Endodermal cell (in vitro differentiated cells): ENCODE data around the gene TULP3. TPM values are rescaled to one million over a fixed set of nuclear protein-coding genes. Genes with fewer than 3 reads are reported as not detected.
"Not testable (repeated sequence)": the region's sequence is repeated elsewhere in the genome, so short reads cannot be mapped to it uniquely, and the experiment has no call there.

Experiments
- DNase-seq: peaks from one replicate; pipeline ENCODE4 v3.0.0-alpha.2; 2017
- H3K27ac ChIP-seq: 2 replicates; pipeline ENCODE4 v1.5.1; 2013; ENCODE audit warnings: mild to moderate bottlenecking, low read depth, low read length, moderate library complexity
- H3K27me3 ChIP-seq: 2 replicates; pipeline ENCODE4 v1.6.1; 2013; ENCODE audit warnings: mild to moderate bottlenecking, low read length, moderate library complexity; ENCODE audit not compliant: insufficient read depth, control insufficient read depth, poor library complexity, severe bottlenecking
- H3K36me3 ChIP-seq: 2 replicates; pipeline ENCODE4 v1.7.0; 2013; ENCODE audit warnings: mild to moderate bottlenecking, low read length, moderate library complexity; ENCODE audit not compliant: control insufficient read depth, insufficient read depth
- H3K4me1 ChIP-seq: one replicate; pipeline ENCODE4 v1.7.0; 2013; ENCODE audit warnings: low read length; ENCODE audit not compliant: control insufficient read depth, insufficient read depth
- H3K4me3 ChIP-seq: 2 replicates; pipeline ENCODE4 v1.5.1; 2013; ENCODE audit warnings: mild to moderate bottlenecking, low read length, moderate library complexity
- H3K9ac ChIP-seq: 2 replicates; pipeline ENCODE4 v1.6.1; 2013; ENCODE audit warnings: mild to moderate bottlenecking, low read length, moderate library complexity; ENCODE audit not compliant: poor library complexity, severe bottlenecking; ENCODE audit errors: extremely low read depth
- H3K9me3 ChIP-seq: 2 replicates; pipeline ENCODE4 v1.6.1; 2013; ENCODE audit warnings: mild to moderate bottlenecking, low read length, moderate library complexity; ENCODE audit not compliant: control insufficient read depth
- H3K27ac Mint-ChIP-seq: 2 replicates; pipeline ENCODE4 v1.8.0; 2020; ENCODE audit warnings: mixed read lengths
- H3K27me3 Mint-ChIP-seq: 2 replicates; pipeline ENCODE4 v1.8.0; 2021; ENCODE audit warnings: mild to moderate bottlenecking, mixed read lengths; ENCODE audit not compliant: insufficient read depth
- H3K36me3 Mint-ChIP-seq: 2 replicates; pipeline ENCODE4 v1.8.0; 2020; ENCODE audit warnings: low read depth, mixed read lengths
- H3K4me1 Mint-ChIP-seq: 2 replicates; pipeline ENCODE4 v1.8.0; 2020; ENCODE audit warnings: mixed read lengths
- H3K4me3 Mint-ChIP-seq: 2 replicates; pipeline ENCODE4 v1.8.0; 2020; ENCODE audit warnings: mild to moderate bottlenecking, moderate library complexity, mixed read lengths
- H3K9me3 Mint-ChIP-seq: 2 replicates; pipeline ENCODE4 v1.8.0; 2020; ENCODE audit warnings: mild to moderate bottlenecking, mixed read lengths
- WGBS, 2 experiments: methylation state at CpG; one replicate each; pipeline versions ENCODE4 v1.1.5 to v1.1.7; 2013; ENCODE audit warnings: missing lambda C conversion rate in 2 of 2, mixed read lengths in 1 of 2; ENCODE audit not compliant: insufficient coverage in 1 of 2, insufficient read length in 1 of 2; 5-methylcytosine and 5-hydroxymethylcytosine counted together
- total RNA-seq, 2 donors: library from RNA; stranded (reverse); fragmentation: NEBNext Ultra II Directional in 1 of 2; extraction: Animal tissue kit (Norgen Biotek cat#: 25700) in 1 of 2; gene quantifications; 2 replicates in 1 of 2; 3 replicates in 1 of 2; pipeline ENCODE4 v1.2.1, GENCODE V29; 2021
- TF ChIP-seq, protein P1 (sequence below): fragments of 200-600 bp; sonication (generic); conservative IDR thresholded peaks from 2 replicates; pipeline ENCODE4 v1.5.0; 2021; ENCODE audit warnings: antibody characterized with exemption, mild to moderate bottlenecking

Gene TULP3
- total RNA-seq, 2 donors from 2014 or later: 28.1 to 47.9 TPM

DNA sequence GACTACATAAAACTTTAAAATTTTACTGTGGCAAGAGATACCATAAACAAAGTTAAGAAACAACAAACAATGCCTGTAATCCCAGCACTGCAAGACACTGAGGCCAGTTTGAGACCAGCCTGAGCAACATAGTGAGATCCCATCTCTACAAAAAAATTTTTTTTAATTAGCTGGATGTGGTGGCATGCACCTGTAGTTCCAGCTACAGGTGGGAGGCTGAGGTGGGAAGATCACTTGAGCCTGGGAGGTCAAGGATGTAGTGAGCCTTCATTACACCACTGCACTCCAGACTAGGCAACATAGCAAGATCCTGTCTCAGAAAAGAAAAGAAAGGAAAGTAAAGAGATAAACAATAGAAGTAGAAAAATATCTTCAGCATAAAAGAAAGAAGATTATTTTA lies 30.5 kb upstream of the TULP3 start:
- Mint-ChIP-seq H3K9me3 (no peaks in the 10 kb centered on the region), H3K4me1 (peaks cover 6% of the 10 kb centered on the region), H3K4me3 (no peak overlapping the region), H3K27me3 (no peaks in the 10 kb centered on the region), H3K36me3 (peaks cover 64% of the 10 kb centered on the region), H3K27ac (no peak overlapping the region)
- no peak overlapping the region for H3K27ac ChIP-seq
- no peaks in the 10 kb centered on the region for H3K9me3 ChIP-seq
- H3K4me1 ChIP-seq: no peaks in the 10 kb centered on the region
- H3K36me3 ChIP-seq: peaks cover 62% of the 10 kb centered on the region
- TF ChIP-seq, protein P1, sequence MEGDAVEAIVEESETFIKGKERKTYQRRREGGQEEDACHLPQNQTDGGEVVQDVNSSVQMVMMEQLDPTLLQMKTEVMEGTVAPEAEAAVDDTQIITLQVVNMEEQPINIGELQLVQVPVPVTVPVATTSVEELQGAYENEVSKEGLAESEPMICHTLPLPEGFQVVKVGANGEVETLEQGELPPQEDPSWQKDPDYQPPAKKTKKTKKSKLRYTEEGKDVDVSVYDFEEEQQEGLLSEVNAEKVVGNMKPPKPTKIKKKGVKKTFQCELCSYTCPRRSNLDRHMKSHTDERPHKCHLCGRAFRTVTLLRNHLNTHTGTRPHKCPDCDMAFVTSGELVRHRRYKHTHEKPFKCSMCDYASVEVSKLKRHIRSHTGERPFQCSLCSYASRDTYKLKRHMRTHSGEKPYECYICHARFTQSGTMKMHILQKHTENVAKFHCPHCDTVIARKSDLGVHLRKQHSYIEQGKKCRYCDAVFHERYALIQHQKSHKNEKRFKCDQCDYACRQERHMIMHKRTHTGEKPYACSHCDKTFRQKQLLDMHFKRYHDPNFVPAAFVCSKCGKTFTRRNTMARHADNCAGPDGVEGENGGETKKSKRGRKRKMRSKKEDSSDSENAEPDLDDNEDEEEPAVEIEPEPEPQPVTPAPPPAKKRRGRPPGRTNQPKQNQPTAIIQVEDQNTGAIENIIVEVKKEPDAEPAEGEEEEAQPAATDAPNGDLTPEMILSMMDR: no peak
- H3K4me3 ChIP-seq: no peak overlapping the region
- H3K9ac ChIP-seq: no peak overlapping the region
- no peak for DNase-seq
- no peaks in the 10 kb centered on the region for H3K27me3 ChIP-seq

GRCh38 chr12:2862876-2863275 lies 27.8 kb upstream of the TULP3 start:
- peaks cover 82% of the 10 kb centered on the region for H3K36me3 ChIP-seq

GRCh38 chr12:2863402-2863801 lies 27.3 kb upstream of the TULP3 start:
- H3K4me1 ChIP-seq, H3K27ac Mint-ChIP-seq, H3K9ac ChIP-seq, H3K4me1 Mint-ChIP-seq, DNase-seq, H3K4me3 Mint-ChIP-seq, H3K27ac ChIP-seq, H3K4me3 ChIP-seq, H3K9me3 ChIP-seq, H3K27me3 Mint-ChIP-seq, H3K9me3 Mint-ChIP-seq, H3K27me3 ChIP-seq: not testable (repeated sequence)
- 92 to 98% methylated on average over 6 to 7 of the region's 7 CpGs for WGBS, 2 experiments
- H3K36me3 ChIP-seq: peaks cover 83% of the 10 kb centered on the region
- peaks cover 83% of the 10 kb centered on the region for H3K36me3 Mint-ChIP-seq

More at GRCh38 chr12:2862876-2863275, 27.8 kb upstream of the TULP3 start:
- H3K4me3 ChIP-seq: no peak overlapping the region
- Mint-ChIP-seq H3K27me3 (no peaks in the 10 kb centered on the region), H3K36me3 (peaks cover 83% of the 10 kb centered on the region), H3K27ac (no peak overlapping the region), H3K4me1 (no peaks in the 10 kb centered on the region), H3K9me3 (no peaks in the 10 kb centered on the region), H3K4me3 (no peak overlapping the region)
- no peaks in the 10 kb centered on the region for H3K4me1 ChIP-seq
- 93 to 96% methylated on average over 3 to 7 of the region's 7 CpGs for WGBS, 2 experiments
- DNase-seq: no peak
- H3K27ac ChIP-seq: no peak overlapping the region
- no peak overlapping the region for H3K9ac ChIP-seq
- no peaks in the 10 kb centered on the region for H3K27me3 ChIP-seq
- H3K9me3 ChIP-seq: no peaks in the 10 kb centered on the region
- TF ChIP-seq, protein P1: no peak

DNA sequence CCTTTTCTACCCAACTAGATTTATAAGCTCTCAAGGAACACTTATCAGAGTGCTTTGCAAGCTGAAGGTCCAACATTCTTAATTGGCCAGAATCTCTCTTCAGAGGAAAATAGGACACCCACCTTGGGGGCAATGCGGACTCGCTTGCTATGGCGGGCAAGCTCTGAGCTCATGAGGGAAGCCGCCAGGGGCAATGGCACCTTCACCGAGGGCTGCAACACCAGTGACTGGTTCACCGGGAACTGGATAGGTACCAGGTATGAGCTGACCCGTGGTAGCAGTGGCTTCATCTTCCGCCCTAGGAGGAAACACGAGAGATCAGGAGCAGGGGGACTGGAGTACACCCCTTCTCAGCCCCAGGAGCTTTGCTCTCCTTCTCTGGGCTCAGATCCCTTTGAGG lies 26.5 kb upstream of the TULP3 start:
- no peaks in the 10 kb centered on the region for H3K27me3 ChIP-seq
- Mint-ChIP-seq H3K36me3 (peaks cover 83% of the 10 kb centered on the region), H3K27ac (no peak overlapping the region), H3K4me3 (no peak overlapping the region), H3K9me3 (no peaks in the 10 kb centered on the region), H3K4me1 (no peaks in the 10 kb centered on the region), H3K27me3 (no peaks in the 10 kb centered on the region)
- no peaks in the 10 kb centered on the region for H3K4me1 ChIP-seq
- no peak overlapping the region for H3K9ac ChIP-seq
- H3K4me3 ChIP-seq: no peak overlapping the region
- H3K27ac ChIP-seq: no peak overlapping the region
- peaks cover 83% of the 10 kb centered on the region for H3K36me3 ChIP-seq
- H3K9me3 ChIP-seq: no peaks in the 10 kb centered on the region
- TF ChIP-seq, protein P1: no peak
- WGBS, 2 experiments: 96 to 97% methylated on average over 4 to 9 of the region's 9 CpGs
- no peak for DNase-seq

DNA sequence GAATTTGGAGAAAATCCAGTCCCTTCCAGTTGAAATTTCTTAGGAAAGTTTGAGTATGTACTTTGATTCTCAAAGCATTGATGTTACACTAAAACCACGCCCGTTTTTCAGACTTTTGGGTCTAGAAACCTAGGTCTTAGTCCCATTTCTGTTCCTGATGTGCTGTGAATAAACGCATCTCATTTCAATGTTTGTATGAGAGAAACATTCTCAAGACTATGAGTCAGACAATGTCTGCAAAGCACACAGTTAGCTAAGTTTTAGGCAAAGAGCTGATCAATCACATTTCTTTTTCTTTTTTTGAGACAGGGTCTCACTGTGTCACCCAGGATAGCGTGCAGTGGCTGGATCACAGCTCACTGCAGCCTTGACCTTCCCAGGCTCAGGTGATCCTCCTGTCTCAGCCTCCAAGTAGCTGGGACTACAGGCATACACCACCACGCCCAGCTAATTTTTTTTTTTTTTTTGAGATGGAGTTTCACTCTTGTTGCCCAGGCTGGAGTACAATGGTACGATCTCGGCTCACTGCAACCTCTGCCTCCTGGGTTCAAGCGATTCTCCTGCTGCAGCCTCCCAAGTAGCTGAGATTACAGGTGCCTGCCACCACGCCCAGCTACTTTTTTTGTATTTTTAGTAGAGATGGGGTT lies 21.6 kb upstream of the TULP3 start:
- WGBS, 2 experiments: 88 to 89% methylated on average over 6 to 9 of the region's 9 CpGs
- H3K4me1 Mint-ChIP-seq, H3K4me1 ChIP-seq, H3K4me3 Mint-ChIP-seq, H3K27ac Mint-ChIP-seq, H3K9me3 Mint-ChIP-seq, H3K9me3 ChIP-seq, H3K27me3 ChIP-seq, H3K27me3 Mint-ChIP-seq, H3K9ac ChIP-seq, DNase-seq, H3K4me3 ChIP-seq, H3K27ac ChIP-seq: not testable (repeated sequence)
- peaks cover 79% of the 10 kb centered on the region for H3K36me3 Mint-ChIP-seq
- peaks cover 82% of the 10 kb centered on the region for H3K36me3 ChIP-seq
